GM04503 (cell line): ENCODE data around the gene C9orf72.
A peak's percentile ranks its signal among the peaks of the same experiment; 100 is the strongest.

Experiments
- DNase-seq: peaks from one replicate; pipeline ENCODE4 v3.0.0-alpha.2; 2012; ENCODE audit warnings: low read depth

C9orf72 gene

GRCh38 chr9:27573634-27574590 lies 631 bp upstream of the C9orf72 start:
- peak; percentile 87 for DNase-seq

DNA sequence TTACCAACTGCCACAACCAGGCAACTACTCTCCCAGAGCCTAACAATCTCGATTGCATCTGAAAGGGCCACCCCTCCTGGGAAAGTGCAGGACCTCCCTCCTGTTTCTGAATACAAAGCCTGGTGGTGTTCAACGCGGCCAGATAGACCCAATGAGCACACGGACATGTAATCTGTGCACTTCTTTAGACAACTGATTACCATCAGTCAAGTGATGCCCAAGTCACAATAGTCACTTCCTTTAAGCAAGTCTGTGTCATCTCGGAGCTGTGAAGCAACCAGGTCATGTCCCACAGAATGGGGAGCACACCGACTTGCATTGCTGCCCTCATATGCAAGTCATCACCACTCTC lies 739 bp downstream of the C9orf72 start:
- peak; percentile 12 for DNase-seq

- DNase-seq: no peak
These were observed 1.2 kb downstream of the C9orf72 start for GRCh38 chr9:27572061-27572460.

DNA sequence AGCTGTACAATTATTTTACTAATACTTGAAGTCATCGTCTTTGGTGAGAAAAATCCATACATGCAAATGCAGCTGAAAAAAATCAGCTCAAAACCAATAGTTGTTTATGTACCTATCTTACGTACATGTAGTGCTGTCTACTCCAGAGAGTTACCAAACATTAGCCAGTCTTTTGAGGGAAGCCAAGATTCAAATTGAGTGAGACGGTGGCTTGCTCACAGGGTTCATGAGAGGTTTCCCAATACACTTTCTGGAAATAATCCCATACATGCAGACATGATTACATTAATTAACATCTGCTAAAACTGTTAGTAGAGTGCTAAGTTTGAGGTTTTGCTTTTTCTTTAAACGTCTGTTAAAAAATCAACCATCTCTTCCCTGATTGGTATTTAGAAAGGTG lies 2.3 kb downstream of the C9orf72 start:
- DNase-seq: no peak

DNA sequence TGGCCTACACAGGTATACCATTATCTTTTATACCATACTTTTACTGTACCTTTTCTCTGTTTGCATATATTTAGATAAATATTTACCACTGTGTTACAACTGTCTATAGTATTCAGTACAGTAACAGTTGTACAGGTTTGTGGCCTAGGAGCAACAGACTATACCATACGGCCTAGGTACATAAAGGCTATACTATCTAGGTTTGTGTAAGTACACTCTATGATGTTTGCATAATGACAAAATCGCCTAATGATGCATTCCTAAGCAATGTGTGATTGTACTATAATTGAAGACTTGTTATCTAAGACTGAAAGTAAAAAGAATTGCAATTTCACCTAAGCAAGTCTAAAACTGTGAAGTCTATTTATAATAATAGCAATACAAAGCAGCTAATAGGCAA lies 3.9 kb downstream of the C9orf72 start:
- DNase-seq: no peak

DNA sequence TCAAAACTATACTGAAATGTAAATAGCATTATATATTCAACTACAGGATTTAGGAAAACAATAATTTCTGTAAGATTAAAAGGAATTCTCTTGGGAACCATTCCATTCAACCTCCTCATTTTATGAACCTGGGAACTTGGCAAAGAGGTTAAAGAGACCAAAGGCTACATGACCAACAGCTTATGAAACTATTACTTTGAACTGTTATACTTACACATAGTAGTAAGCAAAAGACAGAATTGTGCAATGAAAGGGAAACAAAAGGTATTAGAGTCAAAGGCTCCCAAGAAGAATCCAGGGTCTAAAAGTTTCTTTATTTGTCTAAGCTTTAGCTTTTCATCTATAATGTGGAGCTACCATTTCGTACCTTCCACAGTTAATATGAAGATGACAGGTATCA lies 7.2 kb downstream of the C9orf72 start:
- DNase-seq: no peak

DNA sequence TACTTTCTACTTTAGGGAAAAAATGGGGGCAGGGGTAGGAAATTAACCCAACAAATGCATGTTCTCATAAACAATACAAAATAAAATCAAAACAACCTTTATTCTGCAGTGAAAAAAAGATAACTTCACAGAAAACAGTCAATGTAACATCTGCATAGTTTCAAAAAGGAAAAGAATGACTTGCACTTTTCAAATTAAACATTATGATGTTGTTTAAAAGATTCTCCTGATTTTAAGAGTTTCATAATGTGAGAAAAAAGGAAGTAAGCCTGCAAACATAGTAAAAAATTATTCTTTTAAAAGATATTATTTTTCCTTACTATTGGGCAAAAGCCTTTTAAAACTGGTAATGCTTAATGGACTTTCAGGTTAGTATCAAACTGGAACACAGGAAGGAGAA lies 7.6 kb downstream of the C9orf72 start:
- no peak for DNase-seq

DNA sequence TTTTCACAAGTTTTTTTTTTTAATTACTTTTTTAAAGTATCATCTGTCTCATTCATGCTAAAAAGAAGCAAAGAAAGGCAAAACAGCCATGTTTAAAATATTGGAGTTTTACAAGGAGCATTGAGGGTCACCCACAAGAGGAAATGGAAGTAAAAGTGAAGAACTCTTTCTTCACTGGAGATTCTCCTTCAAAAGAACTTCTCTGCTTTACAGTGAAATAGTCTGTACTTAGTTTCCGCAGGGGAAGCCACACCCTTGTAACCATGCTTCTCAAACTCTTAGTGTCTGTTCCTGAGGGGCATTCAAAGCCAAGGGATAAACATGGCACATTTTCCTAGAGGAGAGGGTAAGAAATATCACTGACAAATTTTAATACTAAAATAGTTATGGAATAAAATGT lies 8.6 kb downstream of the C9orf72 start:
- no peak for DNase-seq

DNA sequence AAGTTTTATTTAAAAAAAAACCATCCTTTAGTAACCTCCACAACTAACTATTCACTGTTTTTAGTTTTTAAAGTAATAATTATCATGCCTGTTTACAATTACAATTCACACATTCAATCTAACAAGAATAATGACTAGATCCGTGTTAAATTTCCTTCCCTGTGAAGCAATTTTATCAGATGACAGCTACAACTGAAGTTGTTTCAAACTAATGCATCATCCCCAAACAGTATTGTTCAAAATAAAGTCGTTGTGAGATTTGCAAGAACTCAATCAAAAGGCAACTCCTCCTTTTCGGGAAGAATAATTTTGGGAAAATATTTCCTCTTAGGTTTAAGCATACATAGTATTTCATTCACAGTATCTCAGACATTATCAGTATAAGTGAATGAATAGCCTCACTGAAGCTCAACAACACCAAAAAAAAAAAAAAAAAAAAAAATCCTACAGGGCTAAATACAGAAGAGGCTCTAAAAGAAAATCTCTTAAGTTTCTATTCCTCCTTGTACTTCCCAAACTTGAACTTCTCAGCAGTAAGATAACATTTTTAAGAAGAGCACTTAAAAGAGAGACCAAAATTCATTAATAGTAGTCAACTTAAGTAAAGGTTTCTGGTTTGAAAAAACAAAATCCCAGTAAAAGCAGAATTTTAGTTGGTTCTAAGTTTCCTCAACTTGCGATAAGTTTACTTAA lies 9.4 kb downstream of the C9orf72 start:
- DNase-seq: no peak

GRCh38 chr9:27561685-27562084 lies 11.6 kb downstream of the C9orf72 start:
- no peak for DNase-seq

DNA sequence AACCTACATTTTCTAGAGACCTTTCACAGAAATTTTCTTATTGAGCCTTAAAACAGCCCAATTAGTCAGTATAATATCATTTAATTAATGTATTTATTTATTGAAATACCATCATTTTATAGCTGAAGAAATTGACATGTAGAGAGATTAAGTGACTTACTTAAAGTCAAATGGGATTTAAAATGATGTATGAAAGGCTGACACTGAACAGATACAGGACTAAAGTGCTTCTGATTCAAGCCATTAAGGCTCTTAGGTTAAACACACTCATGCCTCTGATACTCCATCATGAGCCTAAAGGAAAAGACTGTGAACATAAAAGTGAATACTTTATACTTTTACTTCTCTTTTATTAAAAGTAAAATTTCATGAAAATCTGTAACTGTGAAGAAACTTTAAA lies 12.8 kb downstream of the C9orf72 start:
- DNase-seq: no peak

DNA sequence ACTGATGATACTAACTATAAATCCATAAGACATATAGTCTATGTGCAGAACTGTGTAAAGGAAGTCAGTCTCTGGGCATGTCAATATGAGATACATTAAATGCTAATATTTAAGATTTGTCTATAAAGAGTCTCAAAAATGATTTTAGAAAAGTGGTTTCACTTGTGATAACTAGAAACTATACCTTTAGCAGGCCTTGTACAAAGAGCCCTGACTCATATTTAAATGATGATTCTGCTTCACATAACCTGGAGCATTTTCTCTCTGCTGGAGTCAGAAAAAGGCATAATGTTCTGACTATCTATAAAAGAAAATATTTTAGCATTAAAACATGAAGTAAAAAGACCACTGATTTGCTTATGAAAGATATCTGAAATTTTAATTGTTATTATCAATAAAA lies 15.0 kb downstream of the C9orf72 start:
- no peak for DNase-seq

DNA sequence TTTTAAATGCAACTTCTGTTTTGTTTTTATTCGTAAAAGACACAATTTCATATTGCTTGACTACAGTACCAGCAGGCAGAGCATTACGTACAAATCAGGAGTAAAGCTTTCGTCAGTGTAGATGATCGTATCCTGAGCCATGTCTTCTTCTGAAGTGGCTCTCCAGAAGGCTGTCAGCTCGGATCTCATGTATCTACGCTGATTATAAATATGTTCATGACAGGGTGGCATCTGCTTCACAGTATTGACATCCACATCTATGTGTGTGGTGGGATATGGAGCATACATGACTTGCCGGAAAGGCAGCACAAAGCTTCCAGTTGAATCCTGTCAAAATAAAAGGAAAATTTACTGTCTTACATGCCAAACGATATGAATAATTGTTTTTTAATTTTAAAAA lies 16.8 kb downstream of the C9orf72 start:
- DNase-seq: no peak

DNA sequence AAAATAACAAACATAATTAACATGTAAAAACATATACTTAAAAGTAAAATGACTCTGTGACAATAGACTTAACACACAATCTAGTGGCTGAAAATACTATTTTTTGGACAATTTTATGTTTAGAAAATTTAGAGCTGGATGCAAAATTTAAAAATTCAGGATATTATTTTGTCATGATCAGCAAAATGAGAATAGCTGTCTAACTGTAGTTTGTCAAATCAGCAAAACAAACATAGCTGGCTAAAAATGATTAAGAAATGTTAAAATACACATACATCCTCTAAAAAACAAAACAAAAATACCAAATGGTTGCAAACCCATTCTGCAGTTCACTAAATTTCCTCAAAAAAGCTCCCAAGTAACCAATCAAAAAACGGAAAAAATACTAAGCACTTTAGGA lies 18.6 kb downstream of the C9orf72 start:
- no peak for DNase-seq

DNA sequence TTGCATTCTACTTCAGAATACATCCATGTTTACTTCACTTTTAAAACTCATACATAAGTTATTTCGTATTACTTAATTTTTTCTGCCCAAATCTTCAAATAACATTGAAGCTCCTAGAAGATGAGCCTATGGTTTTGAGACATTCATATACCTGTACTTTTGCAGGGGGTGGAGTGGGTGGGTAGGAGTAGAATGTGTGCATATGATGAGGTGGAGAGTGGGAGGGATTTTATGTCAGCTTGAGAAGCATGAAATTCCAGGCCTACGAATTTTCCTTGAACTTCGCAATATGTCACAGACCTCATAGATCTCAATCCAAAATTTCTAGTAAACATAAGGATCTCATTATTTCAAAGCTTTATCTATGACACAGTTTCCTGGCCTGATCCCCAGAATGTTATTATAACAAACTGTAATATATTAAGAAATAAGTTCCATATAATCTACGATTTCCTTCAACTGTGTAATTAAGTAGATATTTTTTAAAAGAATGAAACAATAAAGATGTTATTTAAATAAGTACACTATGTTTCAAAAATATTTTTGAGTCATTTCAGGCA lies 24.0 kb downstream of the C9orf72 start:
- DNase-seq: no peak

- no peak for DNase-seq
These were observed 25.1 kb downstream of the C9orf72 start for GRCh38 chr9:27548055-27548741.

- no peak for DNase-seq
These were observed 27.8 kb downstream of the C9orf72 start for GRCh38 chr9:27545471-27545870.

DNA sequence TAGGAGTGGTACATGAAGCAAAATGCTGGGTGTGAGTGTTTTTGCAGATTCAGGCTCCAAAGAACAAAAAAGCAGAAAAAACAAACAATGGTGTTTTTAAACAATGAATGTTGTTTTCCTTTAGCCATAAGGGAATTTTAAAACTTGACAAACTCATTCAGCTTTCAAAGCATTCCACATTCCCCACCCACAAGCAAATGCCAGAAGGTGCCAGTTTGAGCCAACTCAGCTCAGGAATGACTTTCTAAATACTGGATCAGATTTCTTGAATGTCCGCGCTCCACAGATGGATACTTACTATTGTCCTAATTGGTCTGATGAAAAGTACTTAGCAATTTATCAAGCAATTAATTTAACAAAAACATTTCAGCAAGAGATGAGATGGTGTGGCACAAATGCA lies 30.8 kb downstream of the C9orf72 start:
- no peak for DNase-seq

DNA sequence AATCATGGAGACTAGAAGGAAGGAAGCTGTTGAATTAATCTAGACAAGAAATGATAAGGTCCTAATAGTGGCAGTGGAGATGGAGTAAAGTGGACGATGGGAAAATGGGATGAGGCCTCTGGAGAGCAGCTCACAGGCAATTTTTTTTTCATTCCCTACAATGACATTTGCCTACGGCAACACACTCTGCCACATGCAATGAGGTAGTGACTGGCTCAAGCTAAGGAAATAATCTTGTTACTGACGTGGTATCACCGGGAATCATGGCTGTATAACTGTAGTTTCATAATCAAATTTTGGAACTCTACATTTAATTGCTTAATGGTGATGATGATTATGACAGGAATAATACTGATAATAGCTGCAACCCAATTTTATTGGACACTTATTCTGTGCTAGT lies 31.5 kb downstream of the C9orf72 start:
- DNase-seq: no peak

- DNase-seq: no peak
These were observed 32.8 kb downstream of the C9orf72 start for GRCh38 chr9:27540502-27540901.

DNA sequence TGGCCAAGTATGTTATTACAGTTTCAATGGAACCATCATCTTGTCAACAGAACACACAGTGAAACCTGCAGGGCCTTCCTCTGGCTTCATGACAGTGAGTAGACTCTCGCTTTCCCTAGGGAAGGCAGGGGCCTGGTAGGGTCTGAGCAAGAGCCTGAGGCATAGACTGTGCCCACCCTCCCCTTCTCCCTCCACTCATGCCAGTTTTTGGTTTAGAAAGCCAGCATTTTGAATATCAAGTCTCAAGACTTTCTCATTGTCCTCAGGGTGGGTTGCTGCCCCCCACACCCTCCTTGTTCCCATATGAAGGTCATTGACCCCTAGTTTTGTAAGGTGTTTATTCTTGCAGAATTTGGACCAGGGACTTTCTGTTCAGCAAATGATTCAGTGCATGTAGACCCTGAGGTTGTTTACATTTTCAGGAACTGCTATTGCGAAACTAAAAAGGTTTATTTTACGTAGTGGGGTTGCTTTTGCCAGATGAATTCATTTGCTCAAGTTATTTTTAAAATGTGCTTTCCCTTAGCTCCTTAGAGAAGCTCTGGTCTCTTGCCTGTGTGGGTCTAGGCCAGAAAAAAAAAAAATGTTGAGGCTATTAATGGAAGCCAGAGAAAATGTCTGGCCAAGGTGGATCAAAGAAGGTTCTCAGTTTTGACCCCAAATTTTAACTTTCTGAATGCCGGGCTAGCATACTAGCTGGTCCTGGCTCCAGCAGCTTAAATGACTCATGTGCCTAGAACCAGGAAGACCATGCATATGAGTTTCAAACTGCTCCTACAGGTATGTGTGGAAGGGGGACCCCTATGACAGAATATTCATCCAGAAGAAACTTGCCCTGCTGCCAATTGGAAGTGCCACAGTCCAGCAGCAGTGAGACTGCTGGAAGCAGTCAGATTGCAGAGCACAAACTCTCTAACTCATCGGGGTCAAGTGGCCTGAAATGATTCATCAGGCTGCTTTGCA lies 33.5 kb downstream of the C9orf72 start:
- DNase-seq: no peak
